ENCODE results near the gene UVRAG.

GRCh38 chr11:75813622-75814039 is 1.4 kb upstream of the UVRAG start:
- no peak for TF ChIP-seq YY1 (IDR thresholded peaks at IDR 0.05; ENCODE audit: low read depth)
- TF ChIP-seq, protein P1, sequence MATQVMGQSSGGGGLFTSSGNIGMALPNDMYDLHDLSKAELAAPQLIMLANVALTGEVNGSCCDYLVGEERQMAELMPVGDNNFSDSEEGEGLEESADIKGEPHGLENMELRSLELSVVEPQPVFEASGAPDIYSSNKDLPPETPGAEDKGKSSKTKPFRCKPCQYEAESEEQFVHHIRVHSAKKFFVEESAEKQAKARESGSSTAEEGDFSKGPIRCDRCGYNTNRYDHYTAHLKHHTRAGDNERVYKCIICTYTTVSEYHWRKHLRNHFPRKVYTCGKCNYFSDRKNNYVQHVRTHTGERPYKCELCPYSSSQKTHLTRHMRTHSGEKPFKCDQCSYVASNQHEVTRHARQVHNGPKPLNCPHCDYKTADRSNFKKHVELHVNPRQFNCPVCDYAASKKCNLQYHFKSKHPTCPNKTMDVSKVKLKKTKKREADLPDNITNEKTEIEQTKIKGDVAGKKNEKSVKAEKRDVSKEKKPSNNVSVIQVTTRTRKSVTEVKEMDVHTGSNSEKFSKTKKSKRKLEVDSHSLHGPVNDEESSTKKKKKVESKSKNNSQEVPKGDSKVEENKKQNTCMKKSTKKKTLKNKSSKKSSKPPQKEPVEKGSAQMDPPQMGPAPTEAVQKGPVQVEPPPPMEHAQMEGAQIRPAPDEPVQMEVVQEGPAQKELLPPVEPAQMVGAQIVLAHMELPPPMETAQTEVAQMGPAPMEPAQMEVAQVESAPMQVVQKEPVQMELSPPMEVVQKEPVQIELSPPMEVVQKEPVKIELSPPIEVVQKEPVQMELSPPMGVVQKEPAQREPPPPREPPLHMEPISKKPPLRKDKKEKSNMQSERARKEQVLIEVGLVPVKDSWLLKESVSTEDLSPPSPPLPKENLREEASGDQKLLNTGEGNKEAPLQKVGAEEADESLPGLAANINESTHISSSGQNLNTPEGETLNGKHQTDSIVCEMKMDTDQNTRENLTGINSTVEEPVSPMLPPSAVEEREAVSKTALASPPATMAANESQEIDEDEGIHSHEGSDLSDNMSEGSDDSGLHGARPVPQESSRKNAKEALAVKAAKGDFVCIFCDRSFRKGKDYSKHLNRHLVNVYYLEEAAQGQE (IDR thresholded peaks at IDR 0.05; ENCODE audit: low read depth), result no peak
- no peak for TF ChIP-seq RAD21 (IDR thresholded peaks at IDR 0.05; ENCODE audit: low read depth)
- no peak for TF ChIP-seq NFIC (IDR thresholded peaks at IDR 0.05)
- TF ChIP-seq TCF12 (IDR thresholded peaks at IDR 0.05; ENCODE audit: low read depth), result no peak
- TF ChIP-seq EP300 (IDR thresholded peaks at IDR 0.05; ENCODE audit: borderline replicate concordance), result no peak
- TF ChIP-seq TAF1 (IDR thresholded peaks at IDR 0.05; ENCODE audit: low read depth), result no peak
- no peak for TF ChIP-seq TEAD4 (IDR thresholded peaks at IDR 0.05)
- TF ChIP-seq EGR1 (IDR thresholded peaks at IDR 0.05), result no peak
- TF ChIP-seq, protein P2, sequence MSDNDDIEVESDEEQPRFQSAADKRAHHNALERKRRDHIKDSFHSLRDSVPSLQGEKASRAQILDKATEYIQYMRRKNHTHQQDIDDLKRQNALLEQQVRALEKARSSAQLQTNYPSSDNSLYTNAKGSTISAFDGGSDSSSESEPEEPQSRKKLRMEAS (IDR thresholded peaks at IDR 0.05), result no peak
- TF ChIP-seq CREB1 (IDR thresholded peaks at IDR 0.05; ENCODE audit: low read depth), result no peak
- no peak for TF ChIP-seq FOXM1 (IDR thresholded peaks at IDR 0.05; ENCODE audit: borderline replicate concordance, low read depth)

Data from Ishikawa (cell line).